ENCODE data around the gene ITSN2.
"Not testable (repeated sequence)": the region's sequence is repeated elsewhere in the genome, so short reads cannot be mapped to it uniquely, and the experiment has no call there.

The ITSN2 gene

DNA sequence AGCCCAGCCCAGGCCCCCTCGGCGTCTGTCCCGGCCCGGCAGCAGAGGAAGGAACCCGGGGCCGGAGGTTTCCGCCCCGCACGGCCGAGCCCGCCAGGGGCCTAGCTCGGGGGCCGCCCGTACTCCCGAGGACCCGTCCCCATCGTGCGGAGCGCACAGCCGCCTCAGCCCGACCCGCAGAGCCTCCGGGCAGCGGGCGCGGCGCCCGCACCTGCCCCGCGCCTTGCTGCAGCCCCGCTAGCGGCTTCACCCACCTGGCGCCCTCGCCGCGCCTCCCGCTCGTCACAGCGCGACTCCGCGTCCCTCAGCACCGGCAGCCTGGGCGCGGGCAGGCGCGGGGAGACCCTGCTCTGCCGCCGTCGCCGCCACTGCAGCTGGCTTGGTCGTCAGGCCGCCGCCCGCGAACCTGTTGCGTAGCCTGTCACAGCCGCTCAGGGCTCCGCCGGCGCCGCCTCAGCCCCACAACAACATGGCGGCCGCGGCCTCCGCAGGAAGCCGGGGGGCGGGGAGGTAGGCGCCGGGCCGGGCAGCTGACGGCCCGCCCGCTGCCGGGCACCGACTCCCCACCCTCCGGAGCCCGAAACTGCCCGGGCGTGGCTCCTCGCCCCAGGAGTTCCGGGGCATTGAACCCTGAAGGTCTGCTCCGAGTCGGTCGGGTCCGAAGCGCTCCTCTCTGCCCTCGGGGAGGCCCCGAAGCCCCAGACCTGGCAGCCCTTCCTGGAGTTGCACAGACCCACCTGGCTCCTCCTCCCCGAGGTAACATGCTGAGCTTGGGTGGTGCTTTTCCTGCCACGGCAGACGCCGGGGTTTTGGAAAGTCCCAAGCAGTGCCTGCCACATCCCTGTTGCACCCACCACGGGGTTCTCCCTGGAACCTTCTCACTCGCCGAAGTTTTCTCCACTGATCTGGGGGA, at the start of gene ITSN2:
Gene ITSN2, minus strand, starts transcription at position 487 of the 913 bp plus-strand sequence. CDS start 32,454 bp downstream, outside the sequence.
- DNase-seq = peak; percentile 46

DNA sequence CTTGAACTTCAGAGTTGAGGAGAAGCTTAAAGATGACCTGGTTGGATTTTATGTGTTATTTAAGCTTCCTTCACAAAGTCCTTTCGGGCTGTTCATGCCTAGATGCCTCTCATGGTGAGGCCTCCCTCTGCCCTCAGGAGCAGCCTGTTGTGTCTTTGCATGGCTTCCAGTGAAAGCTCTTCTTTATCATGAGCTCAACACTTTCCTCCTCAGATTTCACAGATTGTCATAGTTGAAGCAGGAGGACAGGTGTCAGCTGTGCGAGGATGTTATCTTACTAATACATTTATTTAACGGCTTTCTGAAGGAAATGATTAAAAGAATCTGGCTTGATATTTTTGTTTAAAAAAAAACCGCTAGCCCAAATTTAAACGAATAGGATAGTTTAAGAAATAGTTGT, 48.8 kb upstream of the ITSN2 start:
- no peak for DNase-seq

DNA sequence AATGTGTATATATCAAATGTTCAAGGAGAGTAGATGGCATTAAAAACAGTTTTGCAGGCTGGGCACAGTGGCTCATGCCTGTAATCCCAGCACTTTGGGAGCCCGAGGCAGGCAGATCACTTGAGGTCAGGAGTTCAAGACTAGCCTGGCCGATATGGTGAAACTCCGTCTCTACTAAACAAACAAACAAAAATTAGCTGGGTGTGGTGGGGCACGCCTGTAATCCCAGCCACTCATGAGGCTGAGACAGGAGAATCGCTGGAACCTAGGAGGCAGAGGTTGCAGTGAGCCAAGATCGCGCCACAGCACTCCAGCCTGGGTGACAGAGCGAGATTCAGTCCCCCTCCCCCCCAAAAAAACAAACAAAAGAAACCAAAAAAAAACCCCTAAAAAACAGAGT, 48.4 kb upstream of the ITSN2 start:
- DNase-seq = not testable (repeated sequence)

DNA sequence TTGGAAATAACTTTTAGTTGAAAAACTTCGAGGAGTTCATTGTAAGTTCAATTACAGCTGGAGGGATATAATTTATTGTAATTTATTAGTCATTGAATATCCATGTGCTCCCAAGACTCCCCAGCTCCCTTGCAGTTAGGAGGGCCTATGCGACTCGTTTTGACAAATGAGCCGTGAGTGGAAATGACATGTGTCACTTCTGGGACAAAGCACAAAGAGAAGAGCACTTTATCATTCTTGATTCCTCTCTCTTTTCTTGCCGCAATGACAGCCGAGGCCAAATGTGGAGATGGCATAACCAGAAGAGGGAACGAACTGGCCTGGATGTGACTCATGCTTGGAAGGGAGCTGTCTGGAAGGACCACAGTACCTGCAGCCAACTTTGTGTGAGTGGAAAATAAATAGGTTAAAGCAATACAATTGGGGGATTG, 44.2 kb upstream of the ITSN2 start:
- DNase-seq = no peak

DNA sequence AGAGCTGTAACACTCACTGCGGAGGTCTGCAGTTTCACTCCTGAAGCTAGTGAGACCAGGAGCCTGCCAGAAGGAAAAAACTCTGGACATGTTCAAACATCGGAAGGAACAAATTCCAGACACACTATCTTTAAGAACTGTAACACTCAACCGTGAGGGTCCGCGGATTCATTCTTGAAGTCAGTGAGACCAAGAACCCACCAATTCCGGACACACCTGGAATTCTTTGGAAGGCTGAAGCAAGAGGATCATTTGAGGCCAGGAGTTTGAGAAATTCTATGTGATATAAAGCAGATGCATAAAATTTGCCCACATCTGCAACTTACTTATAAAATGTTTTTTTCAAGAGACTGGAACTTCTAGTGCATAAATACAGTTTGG, 43.5 kb upstream of the ITSN2 start:
- no peak for DNase-seq

DNA sequence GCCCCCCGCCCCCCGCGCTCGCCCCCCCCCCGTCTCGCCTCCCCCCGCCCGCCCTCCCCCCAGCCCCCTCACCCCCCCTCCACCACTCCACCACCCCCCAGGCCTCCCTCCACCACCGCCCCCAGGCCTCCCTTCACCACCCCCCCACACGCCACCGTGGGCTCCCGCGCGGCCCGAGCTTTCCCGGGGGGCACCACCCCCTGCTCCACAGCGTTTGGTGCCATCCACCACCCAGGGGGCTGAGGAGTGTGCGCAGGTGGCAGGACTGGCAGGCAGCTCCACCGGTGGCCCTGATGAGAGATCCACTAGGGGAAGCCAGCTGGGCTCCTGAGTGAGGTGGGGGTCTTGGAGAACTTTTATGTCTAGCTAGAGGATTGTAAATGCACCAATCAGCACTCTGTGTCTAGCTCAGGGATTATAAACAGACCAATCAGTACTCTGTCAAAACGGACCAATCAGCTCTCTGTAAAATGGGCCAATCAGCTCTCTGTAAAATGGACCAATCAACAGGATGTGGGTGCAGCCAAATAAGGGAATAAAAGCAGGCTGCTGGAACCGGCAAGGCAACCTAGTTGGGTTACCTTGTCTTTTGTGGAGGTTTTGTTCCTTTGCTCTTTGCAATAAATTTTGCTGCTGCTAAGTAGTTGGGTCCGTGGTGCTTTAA, 43.0 kb upstream of the ITSN2 start:
- DNase-seq = no peak

DNA sequence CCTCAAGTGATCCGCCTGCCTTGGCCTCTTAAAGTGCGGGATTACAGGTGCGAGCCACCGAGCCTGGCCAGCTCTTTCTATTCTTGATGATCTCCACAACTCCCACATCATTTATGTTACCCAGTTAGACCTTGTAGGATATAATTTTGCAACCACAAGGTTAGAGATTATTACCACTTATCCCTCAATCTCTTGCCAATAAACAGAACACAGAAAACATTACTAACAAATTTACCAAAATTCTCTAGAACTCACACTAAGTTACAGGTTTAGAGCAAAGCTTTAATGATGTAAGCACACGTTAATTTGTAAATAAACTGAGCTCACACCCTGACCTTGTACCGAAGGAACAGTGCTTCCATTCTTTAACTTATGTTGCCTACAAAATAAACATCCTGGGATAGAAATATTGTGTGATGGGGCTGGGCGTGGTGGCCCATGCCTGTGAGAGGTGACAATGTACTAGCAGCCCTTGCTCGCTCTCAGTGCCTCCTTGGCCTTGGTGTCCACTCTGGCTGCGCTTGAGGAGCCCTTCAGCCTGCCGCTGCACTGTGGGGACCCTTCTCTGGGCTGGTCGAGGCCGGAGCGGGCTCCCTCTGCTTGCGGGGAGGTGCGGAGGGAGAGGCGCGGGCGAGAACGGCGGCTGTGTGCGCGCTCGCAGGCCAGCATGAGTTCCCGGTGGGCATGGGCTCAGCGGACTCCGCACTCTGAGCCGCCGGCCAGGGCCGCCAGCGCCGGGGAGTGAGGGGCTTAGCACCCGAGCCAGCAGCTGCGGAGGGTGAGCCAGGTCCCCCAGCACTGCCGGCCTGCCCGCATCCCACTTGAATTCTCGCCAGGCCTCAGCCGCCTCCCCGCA, 42.1 kb upstream of the ITSN2 start:
- DNase-seq = no peak

DNA sequence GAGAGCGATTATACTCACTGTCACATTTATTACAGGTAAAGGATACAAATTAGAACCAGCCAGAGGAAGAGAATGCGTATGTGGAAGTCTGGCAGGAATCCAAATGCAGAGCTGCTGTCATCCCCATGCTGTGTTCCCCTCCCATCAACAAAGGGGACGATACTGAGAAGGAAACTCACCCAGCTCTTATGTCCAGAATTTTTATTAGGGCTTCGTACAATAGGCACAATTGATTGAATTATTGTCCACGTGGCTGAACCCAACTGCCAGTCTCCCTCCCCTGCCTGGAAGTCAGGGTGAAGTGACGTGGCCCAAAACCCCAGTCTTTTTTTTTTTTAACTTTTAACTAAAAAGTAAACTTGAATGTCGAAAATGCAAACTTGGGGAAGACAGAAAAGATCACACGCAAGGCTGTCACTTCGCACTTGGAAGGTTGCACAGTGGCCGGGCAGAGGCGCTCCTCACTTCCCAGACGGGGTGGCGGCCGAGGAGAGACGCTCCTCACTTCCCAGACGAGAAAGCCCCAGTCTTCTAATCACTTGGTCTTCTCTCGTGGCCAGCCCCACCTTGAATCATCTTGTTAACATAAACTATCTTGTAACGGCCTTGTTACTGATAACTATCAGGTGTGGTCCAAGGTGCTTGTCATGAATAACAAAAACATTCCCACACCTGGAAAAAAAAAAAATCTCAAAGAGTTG, 40.0 kb upstream of the ITSN2 start:
- DNase-seq = peak; percentile 66

DNA sequence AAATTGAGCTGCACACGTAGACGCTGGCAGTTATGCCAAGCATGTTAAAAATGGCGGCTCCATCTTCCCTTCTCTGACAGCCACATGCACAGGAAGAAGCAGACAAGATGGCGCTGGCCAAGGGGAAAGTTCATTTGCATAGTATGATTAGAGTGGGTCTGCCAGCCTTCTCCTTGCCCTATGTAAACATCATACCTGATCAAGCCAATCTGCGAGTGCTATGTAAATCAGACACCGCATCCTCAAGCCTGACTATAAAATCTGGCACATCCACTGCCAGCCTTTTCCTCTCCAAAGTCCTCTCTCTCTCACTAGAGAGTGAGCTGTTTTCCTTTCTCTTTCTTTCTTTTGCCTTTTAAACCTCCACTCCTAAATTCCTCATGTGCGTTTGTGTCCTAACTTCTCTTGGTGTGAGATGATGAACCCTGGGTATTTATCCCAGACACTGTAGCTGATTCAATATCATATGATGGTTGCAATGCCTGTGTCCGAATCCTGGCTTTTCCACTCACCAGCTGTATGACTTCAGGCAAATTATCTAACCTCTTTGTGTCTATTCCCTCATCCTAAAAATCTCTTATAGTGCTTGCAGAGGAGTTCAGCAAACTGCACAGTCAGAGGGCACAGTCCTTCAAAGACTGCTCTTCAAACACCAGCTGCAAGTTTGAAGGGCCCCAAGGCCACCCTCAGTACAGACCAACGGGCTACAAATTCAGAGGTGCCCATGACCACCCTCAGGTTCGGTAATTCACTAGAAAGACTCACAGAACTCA, 39.3 kb upstream of the ITSN2 start:
- DNase-seq = peak; percentile 80

DNA sequence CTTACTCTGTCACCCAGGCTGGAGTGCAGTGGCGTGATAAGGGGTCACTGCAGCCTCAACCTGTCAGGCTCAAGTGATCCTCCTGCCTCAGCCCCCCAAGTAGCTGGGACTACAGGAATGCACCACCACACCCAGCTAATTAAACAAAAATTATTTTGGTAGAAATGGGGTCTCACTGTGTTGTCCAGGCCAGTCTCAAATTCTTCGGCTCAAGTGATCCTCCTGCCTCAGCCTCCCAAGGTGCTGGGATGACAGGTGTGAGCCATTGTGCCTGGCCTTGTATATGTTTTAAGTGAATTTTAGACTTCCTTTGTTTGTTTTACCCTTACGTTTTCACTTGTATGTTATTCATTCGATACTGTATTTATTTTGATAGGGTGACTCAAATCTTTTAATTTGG, 34.7 kb upstream of the ITSN2 start:
- no peak for DNase-seq

DNA sequence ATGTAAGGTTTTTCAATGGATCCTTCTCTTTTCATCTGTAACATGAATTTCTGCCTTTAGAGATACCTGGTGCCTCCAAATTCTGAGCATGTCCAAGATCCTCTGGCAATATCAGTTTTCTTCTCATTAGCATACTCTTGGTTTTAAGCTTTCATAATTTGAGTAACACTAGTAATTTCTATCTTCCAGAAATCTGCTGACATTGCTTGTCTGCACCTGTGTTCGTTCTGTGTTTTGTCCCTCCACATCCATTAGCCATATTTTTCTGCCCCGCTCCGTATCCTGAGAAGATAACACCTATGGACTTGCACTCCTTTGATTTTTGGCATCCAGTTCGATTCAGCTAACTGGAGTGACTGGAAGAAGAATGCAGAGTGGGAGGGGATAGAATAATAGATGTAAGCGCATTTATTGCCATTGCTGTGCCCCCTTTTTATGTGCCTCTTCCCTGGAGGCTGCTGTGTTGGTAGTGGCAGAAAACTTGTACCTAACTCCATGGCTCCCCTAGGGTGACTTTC, 32.3 kb upstream of the ITSN2 start:
- DNase-seq = no peak

DNA sequence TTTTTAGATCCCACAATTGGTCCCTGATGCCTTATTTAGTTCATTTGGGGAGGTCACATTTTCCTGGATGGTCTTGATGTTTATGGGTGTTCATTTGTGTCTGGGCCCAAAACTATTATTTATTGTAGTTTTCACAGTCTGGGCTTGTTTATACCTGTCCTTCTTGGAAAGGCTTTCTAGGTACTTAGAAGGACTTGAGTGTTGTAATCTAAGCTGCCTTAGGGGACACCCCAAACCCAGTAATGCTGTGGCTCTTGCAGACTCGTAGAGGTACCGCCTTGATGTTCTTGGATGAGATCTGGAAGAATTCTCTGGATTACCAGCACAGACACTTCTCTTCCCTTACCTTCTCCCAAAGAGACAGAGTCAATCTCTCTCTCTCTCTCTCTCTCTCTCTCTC, 25.0 kb upstream of the ITSN2 start:
- no peak for DNase-seq

DNA sequence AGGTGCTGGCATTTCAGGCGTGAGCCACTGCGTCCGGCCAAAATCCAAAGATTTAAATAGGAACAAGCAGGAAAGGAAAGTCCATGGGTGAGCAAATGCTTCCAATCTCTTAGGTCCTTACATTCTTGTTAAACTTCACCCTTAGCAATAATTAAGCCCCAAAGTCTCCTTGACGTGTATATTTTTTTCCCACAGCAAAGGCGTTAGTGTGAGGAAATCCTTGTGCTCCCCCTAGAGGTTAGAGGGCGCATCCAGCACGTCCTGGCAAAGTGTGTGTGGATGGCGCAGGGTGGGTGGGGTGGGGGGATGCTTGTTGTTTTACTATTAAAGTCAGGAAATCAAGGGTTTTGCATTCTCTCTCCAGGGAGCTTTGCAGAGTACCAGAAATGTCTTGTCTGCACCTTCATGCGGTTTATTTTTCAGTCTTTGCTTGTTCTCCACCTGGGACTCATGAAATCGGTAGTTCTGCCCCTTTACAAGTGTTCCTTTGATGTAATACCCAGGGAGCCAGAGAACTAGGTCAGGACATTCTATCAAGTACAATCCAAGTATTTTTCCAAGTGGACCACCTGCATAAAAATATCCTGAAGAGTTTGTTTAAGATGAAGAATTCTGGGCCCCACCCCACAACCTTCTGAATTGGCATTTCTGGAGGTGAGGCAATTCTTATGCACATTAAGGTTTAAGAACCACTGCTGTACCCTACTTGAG, 22.2 kb upstream of the ITSN2 start:
- DNase-seq = peak; percentile 67

DNA sequence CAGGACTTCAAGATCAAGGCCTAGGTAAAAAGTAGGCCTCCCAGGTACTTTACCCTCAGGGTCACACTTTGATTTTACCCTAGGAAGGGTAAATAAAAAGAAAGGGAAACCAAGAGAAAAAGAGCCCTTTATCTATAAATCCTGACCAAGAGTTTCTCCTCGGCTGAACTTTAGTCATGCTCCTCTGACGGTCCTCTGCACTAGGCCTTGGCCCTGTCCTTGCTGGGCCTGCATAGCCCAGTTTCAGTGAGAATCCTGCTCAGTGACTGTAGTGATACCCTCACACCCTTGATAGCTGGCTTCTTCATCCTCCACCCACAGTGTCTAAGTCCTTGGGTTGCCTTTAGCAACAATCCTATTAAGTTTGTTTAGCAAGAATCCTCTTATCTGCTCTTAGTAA, 20.5 kb upstream of the ITSN2 start:
- no peak for DNase-seq

DNA sequence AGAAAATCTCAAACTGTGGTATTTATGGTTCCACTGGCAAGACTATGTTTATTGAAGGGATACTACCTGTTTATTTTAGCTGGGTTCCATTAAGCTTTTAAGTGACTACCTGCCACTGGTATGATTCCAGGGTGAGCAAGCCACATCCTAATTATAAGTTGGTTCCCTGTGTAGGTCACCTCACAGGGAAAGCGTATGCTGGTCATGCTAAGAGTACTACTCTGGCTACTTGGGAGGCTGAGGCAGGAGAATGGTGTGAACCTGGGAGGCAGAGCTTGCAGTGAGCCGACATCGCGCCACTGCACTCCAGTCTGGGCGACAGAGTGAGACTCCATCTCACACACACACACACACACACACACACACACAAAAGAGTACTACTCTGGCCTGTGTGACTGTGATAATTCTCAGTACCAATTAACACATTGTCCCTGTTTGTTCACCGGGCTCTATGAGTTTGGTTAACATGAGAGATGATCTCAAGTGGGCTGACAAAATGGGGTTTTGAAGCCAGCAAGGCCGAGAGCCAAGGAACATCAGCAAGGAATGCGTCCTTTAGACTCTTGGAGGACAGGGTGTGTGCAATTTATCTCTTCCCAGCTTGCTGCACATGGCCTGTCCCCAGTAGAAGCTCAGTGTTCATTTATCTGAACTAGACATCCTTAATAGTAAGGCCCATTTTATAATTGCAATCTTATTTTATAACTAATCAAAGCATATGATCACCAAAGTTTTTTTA, 15.2 kb upstream of the ITSN2 start:
- no peak for DNase-seq

DNA sequence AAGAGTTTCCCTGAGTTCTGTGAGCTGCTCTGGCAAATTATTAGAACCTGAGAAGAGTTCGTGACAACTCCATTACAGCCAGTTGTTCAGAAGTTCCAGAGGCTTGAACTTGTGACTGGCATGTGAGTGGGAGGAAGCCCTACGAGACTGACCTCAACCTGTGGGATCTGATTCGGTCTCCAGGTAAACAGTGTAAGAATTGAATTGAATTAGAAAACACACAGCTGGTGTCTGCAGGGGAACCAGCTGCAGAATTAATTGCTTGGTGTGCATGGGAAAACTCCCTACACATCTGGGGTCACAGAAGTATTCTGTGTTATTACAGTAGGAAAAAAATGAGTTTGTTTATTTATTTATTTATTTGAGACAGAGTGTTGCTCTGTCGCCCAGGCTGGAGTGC, 14.0 kb upstream of the ITSN2 start:
- DNase-seq = no peak

DNA sequence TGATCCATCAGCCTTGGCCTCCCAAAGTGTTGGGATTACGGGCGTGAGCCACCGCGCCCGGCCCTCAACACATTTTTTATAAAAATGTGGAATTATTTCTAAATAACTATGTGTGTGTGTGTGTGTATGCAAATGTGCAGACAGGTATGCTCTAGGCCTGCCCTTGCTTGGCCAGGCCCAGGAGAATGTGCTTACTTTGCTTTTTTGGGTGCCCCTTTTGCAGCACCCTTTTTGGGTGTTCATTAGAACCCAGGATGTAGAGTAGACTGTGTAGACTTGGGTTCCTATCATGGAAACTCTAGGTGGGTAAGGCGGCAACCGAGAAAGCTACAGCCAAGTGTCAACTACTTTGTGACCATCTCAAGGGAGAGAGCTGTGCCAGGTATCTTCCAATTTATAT, 11.7 kb upstream of the ITSN2 start:
- no peak for DNase-seq

DNA sequence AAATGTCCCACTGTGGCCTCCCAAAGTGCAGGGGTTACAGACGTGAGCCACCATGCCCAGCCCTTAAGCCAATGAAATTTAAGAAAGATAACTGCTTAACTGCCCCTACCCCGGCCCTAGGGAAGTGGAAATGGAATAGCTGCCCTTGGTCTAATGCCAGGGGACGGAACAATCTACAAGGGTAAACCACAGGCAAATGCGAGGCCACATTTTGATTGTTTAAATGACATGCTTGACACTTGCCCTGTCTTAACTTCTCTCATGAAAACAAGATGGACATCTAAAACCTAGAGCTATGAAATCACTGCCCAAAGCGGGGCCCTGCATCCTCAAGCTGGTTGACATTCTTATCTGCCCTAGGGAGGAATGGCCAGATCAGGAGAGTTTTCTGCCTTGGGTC, 5.5 kb upstream of the ITSN2 start:
- DNase-seq = no peak

DNA sequence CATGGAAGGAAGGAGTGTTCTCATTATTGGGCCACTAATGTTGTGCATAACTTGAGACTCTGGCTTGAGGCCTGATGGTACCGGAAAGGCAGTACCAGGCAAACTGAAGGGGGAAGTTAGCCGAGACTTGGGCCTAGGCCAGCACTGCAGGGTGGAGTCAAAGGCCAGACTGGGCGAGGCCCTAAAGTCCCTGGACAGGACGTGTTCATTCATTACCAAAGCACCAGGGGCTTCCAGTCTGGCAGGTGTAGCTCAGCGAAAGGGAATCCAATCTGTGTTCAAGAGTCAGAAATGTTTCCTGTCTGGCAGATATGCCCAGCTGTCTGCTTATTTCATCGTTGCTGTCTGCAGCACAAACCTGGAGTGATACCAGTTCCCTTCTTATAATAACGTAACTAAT, 4.7 kb upstream of the ITSN2 start:
- DNase-seq = peak; percentile 65

DNA sequence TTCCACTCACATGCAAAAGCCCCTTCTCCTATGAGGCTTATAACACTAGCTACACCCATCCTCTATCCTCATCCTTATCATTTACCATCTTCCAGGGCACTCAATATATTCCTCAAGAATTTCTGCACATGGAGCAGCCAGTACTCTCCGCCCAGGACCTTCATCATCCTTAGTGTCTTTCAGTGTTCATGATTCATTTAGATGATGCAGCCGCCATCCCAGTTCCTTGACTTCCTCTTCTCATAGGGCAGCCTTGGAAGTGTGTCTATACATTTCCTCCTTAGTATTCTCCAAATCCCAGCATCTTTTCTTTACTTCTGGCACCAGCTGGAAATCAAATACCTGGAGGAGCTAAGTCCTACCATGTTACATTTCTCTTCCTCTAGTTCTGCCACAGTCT, 3.0 kb upstream of the ITSN2 start:
- DNase-seq = no peak

All from NCI-H748 treated with DMSO at 0.1 percent for 48 hours (cell line).